ENCODE measurements around the gene PGS1.
A peak's percentile ranks its signal among the peaks of the same experiment; 100 is the strongest.

Gene PGS1

DNA sequence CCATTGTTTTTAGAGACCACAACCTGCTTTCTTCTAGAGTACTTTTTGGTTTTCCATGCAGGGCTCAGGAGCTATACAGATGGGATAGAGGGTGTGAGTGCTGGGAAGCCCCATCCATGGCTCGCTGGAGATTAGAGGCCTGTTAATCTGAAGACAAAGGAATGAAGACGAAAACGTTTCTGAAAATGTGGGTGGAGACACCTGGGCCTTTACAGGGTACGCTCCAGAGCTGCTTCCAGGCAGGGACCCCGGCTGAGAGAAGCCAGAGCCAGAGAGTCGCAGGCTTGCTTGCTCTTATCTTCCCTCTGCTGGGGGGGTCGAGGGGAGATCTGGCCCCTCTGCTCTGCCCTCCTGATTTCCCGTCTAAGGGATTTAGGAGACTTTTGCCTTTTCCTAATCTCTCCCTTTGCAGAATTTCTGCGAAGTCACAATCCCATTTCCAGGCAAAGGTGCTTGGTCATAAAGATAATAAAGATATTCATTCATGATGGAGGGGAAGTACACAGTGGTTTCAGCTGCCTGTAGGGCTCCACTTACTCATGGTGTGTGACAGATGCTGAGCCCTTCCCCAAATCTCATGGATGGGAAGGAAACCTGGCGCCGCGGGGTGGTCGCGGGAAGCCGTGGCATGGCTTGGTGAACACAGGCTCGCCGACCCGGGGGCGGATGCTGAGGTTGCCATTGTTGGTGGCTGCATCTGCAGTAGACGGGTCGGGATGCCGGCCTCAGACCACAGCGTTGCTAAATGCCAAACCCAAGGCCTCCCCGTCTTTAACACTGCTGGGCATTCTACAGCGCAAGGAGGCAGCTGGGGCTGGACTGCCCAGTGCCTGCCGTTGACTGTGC, 13.8 kb upstream of the PGS1 start:
- DNase-seq = no peak

DNA sequence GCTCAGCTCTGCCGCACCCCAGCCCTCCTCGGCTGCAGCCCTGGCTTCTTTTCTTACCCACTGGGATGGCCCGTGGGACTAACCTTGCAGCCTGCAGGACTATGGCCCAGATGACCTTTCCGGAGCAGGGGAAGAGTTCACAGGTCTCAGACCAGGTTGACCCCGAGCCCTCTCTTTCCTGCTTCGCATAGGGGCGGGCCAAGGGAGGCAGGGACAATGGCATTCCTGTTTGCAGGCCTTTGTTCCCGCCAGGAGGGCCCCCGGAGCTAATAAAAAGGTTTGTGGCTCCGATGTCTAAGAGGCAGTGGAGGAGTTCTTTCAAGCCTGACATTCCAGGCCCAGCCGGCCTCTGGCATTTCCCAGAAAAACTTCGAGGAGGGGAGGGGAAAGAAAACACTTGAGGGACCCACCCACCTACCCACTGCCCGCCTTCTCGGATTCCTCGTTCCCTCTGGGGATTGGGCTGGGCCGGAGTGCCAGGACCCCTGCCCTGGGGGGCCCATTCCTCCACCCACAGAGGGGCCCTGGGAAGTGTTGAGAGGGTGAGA, 12.8 kb upstream of the PGS1 start:
- no peak for DNase-seq

DNA sequence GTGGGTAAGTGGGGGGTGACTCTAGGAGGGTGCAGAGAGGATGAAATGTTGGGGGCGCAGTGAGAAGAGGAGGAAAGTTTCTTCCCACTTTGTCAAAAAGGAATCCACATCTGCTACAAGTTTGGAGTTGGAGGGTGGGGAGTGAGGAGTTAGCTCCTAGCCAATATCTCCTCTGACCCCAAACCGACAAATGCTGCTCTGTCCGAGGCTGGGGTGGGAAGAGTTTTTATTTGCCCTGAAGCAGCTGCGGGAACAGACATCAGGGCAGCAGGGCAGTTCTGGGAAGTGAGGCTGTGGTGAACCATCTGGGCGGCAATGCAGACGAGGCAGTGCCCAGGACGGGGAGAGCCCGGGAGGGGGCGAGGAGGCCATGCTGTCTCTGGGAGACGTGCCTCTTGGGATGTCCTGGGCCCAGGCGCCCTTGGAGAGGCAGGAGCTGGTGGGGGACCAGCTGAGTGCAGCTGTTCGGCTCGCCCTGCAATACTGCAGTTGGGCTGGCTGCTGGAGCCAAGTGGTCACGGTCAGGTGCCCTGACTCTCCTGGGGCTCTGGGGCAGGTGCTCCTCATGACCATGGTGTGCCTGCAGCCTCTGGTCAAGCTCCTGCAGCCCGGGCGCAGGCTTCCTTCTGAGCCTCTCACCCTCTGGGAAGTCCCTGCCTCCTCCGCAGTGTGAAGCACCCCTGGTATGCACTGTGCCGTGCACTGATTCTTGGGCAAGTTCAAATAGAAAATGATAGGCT, 12.2 kb upstream of the PGS1 start:
- no peak for DNase-seq

DNA sequence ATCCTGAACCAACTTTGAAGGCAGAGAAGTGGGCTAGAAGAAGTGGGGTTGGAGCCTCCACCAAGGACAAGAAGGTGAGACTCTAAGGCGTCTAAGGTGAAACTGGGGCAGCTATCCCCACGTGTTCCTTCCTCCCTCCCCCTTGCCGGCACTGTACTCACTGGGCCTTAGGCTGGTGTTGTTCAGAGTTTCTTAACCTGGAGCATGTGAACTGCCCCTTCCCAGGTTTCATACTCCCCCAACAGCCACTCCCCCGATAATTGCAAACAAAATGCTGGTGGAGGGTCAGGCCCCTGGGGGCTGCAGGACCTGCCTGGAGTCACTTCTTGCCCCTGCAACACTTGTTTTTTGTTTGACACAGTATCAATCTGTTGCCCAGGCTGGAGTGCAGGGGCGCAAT, 11.3 kb upstream of the PGS1 start:
- no peak for DNase-seq

DNA sequence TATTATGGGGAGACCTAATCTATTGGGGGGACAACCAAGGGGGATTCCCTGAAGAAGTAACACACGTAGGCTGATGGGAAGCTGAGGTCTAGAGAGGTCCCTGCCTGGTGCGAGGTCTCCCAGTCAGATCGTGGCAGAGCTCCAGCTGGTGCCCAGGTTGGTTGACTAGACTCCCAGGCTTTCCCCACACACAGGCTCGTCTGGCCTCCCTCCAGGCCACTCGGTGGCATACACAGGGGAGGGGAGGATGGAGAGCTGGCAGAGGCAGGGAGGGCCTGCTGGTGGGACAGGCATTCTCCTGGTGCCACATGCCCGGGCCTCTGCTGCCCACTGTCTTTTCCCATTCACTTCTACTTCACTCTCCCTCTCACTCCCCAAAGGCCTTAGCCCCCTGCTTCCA, 10.1 kb upstream of the PGS1 start:
- DNase-seq = no peak

DNA sequence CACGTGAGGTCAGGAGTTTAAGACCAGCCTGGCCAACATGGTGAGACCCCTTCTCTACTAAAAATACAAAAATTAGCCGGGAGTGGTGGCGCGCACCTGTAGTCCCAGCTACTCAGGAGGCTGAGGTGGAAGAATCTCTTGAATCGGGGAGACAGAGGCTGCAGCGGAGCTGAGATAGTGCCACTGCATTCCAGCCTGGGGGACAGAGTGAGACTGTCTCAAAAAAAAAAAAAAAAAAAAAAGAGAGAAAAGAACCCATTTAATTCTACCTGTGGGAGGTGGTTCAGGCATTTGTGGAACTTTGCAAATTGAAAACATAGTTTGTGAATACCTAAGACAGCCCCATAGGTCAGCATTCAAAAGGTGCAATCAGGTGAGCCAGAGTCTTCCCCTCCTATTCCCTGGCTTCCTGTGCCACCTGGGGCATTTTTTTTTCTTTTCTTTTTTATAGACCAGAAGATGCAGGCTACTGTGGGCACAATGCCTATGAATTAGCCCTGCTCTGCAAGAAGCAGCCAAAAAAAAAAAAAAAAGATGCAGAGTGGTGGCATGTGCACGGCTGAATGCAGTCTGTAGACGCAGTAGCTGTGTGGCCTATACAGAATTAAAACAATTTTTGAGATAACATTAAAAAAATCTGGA, 9.5 kb upstream of the PGS1 start:
- no peak for DNase-seq

DNA sequence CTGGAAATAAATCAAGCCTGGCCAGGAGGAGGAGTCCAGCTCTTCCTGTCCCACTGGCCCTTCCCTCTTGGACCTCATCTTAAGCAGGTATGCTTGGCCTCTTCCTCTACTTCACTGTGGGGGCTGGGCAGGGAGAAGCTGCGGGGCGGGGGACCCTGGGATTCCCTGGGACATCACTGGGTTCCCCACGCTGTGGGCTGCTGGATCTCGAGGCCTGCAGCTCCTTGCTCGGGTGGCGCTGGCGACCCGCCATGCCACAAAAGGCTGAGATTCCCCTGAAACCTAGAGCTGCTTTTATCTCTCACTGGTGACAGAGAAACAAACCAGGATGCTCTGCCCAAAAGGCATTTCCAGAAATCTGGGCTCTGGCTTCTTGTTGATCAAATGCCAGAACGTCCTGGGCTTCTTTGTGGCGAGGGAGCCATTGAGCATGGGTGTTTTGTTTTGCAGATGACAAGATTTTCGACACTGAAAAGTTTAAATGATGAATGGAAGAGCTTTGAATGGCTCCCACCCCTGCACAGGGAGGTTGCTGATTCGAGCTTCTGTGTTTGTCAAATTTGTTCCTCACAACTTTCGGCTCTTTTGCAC, 8.6 kb upstream of the PGS1 start:
- DNase-seq = no peak

DNA sequence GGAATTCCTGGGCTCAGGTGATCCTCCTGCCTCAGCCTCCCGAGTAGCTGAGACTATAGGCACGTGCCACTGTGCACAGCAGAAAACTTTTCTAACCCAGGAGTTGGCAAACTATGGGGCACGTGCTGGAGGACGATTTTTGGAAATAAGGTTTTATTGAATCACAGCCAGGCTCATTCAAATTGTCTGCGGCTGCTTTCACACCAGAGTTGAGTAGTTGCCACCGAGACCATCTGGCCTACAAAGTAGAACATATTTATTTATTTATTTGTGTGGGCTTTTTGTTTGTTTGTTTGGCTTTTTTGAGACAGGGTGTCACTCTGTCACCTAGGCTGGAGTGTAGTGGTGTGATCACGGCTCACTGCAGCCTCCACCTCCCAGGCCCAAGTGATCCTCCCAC, 7.4 kb upstream of the PGS1 start:
- DNase-seq = no peak

DNA sequence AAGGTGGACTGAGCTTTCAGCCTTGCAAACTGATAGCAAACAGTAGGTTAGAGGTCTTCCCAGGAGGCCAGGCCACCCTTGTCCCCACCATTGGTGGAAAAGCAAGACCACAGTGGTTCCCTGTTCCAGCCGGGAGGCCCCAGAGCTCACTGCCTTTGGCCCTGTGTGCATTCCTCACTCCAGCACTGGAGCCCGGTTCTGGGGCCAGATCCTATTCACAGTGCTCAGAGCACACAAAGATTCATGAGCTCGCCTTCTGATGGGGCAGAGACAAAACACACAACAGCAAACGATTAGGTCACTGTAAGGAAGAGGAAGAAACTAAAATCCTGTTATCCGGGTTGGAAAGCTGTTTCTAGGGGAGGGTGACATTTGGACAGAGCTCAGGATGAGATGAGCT, 5.6 kb upstream of the PGS1 start:
- no peak for DNase-seq

DNA sequence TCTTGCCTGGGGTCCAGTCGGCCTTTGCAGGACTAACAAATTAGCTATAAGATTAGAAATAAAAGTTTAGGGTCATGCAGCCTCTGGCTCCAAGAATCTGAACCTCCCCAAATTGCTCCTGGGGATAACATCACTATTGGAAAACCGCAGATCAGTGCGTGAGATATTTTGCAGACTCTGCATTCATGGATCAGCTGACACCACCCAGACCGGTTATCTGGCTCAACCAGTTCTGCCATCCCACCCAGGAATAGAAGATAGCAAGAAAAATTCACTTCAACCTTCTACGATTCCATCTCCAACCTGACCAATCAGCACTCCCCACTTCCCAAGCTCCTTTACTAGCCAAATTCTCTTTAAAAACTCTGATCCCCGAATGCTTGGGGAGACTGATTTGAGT, 4.3 kb upstream of the PGS1 start:
- DNase-seq = no peak

DNA sequence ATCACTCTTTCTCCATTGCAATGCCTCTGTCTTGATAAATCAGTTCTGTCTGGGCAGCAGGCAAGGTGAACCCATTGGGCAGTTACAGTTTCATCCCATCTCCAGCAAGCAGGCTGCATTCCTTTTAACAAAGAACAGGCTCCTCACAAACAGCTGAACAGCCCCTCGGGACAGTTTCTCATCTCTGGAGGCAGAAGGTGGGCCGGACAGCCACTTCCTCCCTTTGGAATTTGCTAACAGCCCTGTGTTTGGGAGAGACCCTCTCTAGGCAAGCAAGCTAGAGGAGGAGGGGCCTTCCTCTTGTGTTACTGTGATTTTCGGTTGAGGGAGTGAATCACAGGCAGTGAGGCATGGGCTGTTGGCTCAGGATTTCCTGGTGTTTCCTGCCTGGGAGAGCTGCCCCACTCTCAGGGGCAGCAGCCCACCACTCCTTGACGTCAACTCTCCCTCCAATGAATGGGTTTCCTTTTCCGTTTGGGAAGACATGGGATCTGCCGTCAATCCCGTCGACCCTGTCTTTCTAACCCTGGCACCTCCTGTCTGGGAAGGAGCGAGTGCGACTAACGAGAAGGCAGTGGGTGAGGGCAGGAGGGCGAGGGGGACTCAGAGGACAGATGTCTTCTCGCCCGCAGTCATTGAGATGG, 3.7 kb upstream of the PGS1 start:
- DNase-seq = no peak

DNA sequence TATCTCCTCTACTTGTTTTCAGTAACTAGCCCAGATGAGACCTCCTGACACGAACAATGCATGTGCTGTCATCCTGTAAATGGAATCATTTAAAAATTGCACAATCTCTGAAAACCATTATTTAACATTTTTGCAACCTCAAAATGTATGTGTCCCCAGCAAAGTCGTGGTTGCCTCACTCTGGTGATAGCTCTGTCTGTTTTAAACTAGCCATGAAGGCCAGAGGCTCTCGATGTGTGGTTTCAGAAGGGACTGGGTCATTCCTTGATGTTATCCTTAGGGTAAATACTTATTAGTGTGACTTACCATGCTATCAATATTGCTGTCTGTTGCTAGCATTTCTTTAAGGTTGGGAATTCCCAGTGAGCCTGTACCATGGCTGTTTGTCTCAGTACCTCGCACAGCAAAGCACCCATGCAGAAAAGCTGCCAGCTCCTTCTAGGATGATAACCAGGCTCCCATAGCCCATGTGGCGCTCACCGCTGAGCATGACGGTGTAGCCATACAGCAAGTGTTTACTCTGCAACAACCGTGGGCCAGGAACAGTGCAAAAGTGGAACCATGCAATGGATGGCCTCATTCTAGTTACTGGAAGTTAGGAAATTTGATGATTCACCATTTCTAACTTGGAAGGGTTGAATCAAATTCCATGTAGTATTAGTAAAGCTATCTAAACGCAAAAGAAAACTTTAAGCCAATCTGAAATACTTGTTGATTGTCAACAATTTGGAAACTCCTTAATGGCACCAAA, 2.9 kb upstream of the PGS1 start:
- DNase-seq = no peak

DNA sequence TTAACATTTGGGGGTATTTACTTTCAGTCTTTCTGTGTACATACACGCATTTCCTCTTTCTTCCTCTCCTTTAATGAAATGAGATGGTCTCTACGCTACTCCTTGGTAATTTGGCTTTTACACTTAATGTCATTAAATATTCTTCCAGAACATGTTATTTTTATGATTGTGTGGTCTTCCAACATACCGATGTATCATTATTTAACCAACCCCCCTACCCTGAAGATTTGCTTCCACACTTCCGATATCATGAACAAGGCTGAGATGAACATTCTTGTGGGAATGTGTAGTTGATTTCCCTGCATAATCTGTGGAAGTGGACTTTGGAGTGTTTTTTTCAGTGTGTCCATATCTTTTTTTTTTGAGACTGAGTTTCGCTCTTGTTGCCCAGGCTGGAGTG, 2.3 kb upstream of the PGS1 start:
- no peak for DNase-seq

DNA sequence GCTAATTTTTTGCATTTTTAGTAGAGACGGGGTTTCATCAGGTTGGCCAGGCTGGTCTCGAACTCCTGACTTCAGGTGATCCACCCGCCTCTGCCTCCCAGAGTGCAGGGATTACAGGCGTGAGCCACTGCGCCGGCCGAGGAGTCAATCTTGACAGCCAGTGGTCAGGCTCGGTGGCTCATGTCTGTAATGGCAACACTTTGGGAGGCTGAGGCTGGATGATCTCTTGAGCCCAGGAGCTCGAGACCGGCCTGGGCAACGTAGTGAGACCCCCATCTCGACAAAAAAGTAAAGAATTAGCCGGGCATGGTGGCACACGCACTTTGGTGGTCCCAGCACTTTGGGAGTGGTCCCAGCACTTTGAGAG, 608 bp upstream of the PGS1 start:
- no peak for DNase-seq

DNA sequence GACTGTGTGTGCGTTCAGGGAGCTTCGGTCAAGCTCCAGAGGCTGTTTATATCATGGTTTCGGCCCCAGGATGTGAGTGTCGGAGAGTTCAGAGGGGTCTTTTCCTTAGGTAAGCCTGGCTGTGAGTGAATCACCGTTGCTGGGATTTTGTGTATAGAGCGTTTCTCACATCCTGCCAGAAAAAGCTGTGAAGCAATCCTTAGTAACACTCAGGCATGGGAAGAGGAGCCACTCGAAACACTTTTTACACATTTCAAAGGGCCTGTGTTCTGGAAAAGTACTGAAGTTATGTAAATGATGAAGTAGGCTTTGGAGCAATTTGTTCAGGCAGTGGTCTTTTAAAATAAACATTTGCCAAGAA, 662 bp downstream of the PGS1 start:
- DNase-seq = no peak

DNA sequence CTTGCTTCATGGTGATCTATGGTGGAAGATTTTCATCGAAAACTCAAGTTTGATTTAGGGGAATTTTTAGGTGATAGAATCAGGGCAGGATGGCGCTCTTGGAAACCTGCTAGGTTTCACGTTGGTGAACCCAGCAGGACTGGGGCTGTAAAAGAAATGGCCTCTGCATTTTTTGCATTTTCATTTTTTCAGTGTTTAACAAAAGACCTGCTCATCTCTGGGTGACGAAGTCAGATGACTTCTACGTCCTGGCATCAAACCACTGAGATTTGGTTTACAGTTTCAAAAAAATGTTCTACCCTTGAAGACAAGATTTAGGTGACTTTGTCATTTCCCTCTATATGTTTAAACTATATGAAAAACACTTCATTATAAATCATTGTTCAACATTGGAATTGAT, 1.9 kb downstream of the PGS1 start:
- DNase-seq = no peak

DNA sequence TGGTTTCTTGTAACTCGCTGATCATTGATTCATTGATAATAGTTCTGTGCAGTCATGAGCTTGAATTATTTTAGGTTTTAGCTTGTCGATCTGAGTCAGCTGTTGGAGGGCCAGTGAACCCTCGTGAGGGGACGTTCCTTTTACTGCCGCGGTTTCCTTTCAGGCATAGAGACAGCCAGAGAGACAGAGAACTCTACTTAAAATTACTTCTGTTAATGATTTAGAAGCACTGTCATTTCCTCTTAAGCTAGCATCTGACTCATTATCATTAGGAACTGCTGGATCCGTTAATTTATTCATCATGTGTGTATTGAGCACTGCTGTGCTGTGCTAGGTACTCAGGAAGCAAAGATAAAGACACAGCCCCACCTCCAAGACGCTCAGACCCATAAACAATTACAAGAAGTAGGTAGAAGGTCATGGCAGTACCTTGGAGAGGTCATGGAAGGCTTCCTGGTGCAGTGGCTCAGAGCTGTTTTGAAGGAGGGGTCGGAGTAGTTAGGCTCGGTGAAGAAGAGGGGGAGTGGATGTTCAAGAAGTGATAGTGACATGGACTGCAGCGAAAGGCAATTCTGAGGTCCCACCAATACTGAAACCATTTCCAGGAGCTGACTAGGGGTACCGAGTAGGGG, 3.3 kb downstream of the PGS1 start:
- DNase-seq = no peak

DNA sequence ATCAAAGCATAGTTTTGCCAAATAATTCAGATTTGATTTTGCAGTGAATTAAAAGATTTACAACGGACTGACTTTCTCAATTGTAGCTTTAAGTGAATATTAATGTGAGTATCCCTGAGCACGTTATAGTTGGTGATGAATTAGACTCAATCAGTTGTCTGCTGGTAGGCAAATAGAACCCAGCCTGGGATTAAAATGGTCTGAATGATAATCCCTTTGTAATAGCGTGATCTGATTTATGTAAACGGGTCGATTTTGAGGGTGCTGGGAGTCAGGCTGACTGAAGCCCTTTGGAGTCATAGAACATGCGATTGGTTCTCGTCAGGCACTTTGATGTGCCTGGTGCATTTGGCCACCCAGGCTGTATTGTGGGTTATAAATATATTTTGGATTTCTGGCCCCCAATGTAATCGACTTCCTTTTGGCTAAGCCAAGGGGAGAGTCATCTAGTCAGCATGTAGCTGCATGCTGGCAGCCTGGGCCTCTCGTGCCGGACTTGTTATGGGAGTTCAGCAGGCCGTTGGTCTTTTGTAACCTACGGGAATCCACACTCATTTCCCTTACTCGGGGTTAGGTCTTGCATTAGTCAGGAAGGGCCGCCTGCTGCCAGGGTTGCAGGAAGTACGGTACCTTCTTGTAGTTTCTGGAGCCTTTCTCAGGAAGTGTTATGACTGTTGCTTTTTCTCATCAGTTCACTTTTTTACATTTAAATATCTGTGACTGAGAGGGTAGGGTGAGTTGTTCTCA, 5.4 kb downstream of the PGS1 start:
- peak; percentile 82 for DNase-seq

DNA sequence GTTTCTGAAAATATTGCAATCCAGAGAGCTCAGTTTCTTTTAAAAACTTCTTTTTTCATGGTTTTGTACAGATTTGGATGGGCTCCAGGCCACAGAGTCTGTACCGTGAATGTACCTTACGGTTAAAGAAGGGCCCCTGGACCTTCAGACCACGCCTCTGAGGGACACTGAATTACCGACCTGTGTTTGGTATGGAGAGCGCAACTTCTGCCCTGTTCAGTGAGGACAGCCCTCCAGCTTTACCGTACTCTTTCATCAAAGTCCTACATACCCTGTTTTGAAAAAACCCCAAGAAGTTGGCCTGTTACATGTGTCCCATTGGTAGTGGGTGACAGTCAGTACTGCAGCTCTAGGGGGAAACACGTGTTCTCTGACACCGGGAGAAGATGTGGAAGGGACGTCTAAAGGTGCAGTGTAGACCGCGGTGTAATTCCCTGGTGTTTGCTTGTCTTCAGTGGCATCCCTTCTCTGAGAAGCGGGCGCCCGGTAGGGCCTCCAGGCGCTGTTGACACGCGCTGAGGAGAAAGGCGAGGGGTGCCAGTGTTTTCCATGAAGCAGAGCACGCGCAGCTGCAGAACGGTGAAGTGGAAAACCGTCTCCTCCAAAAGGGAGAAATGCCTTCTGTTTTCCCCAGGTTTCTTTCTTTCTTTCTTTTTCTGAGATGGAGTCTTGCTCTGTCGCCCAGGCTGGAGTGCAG, 6.2 kb downstream of the PGS1 start:
- DNase-seq = no peak

Measured in activated CD8-positive, alpha-beta memory T cell treated with anti-CD3 and anti-CD28 coated beads, Interleukin-2, amount 50 U/mL, for 48 hours (primary cell).